Measurements from ENCODE around the gene MAPK4.

MAPK4 gene

DNA sequence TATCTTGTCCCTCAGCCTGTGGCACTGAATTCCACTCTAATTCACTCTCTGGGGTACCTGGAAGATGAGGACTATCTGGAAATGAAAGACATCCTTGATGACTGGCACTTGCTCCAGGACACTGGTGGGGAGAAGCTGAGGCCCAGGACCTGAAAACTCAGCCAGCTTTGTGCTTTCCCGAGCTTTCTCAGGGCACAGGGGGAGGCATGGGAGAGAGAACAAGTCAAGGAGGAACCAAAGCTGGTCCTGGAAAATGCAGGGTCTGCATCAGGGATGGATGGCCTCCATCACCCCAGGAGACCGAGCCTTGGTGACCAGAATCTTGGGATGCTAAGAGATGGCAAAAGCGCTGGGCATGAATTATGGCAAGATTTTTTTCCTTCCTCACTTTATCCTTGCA is 65.1 kb downstream of the MAPK4 start:
- no peak for DNase-seq (ENCODE audit: low spot score)

DNA sequence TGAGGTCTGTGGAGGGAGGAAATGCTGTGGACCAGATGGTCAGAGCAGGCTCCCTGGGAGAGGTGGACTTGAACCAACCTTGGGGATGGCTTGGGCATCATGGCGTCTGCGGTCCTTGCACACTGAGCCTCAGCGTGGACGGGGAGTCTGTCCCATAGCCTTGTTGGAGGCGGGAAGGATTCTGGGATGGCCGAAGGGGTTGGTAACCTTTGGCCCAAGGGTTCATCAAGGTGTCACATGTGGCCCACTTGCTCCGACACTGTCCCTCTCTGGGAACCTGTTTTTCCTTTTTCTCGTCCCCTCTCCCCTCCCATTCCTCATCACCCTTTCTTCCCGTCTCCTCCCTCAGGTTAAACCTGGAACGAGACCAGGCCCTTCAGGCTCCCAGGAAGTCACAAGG is 66.4 kb downstream of the MAPK4 start:
- no peak for DNase-seq (ENCODE audit: low spot score)

DNA sequence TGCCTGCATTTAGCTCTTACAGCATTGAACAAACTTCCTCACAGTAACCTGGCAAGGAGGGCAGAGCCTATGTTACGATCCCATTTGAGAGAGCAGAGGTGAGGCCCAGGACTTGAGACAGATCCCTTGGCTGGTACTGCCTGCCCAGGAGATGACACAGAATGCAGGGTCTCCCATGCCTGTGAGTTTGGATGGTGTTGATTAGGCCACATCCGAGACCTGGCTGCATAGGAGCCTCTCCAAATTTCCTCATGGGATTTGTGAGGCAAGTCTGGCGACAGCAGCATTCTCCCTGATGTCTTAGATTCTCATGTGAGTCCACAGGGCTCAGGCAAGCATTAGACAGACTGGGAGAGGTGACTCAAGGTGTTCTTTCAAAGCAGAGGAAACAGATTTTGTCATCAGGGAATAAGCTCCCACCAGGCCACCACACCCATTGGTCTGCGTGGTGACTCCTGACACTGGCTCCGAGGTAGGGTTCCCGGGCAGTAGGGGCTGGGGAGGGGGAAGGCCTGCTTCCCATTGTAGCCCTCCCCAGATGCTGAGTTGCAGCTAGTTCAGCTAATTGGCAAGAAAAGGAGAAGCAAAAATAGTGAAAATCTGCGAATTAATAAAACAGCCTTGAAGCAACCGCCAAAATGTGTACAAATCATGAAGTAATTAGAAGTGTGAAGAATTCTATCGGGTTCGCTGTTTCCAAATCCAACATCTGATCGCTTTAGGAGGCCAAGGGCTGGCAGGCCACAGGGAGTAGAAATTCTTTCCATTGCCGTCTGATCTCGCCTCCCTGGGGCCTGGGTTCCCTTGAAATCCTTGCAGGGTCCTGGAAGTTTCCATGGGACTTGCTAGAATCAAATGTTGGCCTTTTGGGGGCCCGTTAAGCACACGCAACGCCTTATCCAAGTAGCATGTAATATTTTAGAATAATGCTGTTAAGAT is 68.0 kb downstream of the MAPK4 start:
- no peak for DNase-seq (ENCODE audit: low spot score)

DNA sequence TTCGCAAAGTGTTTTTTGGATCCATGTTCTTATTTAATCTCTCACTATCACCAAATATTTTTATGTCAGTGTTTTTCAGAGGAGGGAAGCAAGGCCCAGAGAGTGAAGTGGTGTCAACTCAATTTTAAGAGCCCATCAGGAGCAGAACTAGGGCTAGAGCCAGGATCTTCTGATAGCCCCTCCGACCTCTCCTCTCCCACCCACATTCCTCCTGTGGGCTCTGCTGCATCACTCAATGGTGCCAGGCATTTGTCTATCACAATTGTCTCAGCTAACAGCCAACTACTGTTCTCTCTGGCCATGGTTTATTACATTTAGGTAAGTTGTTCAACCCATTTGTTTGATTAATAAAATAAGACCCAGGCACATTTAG is 68.6 kb downstream of the MAPK4 start:
- no peak for DNase-seq (ENCODE audit: low spot score)

DNA sequence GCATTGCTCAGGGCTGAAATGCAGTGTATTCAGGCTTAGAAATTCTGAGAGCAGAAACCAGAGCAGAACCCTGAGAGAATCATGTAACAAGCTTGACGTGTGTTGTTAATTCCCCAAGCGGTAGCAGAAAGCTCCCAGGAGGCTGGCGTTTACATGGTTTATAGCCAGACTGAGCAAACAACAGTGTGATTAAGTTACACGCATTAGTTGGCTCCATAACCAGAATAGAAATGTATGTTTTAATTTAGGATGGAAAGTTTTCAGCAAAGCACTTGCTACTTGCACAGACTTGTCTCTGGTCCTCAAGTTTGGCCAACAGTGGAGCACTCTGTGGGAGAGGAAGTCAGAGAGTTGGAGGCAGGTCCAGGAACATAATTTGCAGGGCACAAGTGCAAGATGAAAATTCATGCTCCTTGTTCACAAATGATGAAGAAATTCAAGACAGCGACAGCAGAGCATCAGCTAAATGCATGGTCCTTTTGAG is 69.3 kb downstream of the MAPK4 start:
- DNase-seq (ENCODE audit: low spot score) = no peak

DNA sequence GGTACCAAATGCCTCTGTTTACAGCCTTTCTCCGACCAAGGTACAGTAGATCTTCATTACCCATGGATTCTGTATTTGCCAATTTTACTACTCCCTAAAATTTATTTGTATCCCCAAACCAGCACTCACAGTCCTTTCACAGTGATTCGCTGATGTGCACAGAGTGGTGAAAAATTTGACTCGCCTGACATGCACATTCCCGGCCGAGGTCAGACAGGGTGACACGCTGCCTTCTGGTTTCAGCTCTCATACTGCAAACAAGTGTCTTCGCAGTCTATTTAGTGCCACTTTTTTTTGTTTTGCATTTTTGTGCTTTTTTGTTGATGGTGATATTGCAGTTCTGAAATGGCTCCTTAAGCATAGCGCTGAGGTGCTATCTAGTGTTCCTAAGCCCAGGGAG is 71.0 kb downstream of the MAPK4 start:
- no peak for DNase-seq (ENCODE audit: low spot score)

DNA sequence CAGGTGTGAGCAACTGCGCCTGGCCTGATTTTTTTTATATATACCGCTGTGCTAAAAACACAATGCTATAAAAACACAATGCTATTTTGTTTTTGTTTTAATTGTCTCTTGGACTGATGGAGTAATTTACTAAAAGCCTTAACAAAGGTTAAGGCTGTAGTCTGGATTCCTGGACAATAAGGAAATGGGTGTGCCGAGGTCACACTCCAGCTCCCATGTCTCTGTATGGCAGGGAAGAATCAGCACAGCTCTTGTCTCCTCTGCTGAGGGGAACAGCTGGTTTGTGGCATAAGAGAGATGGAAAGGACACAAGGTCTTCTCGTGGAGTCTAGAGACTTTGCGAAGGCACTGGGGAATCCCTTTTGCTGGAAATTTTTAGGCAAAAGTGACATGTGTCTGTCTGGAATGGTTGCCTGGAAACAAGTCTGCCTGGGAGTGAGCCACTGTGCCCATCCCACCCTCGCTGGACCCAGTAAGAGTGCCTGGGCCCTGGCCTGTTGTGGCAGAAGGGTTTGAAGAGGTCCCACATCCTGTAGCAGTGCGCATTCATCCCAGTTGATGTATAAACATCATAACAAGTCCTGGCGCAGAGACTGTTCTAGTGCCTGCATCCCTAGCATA is 73.1 kb downstream of the MAPK4 start:
- no peak for DNase-seq (ENCODE audit: low spot score)

DNA sequence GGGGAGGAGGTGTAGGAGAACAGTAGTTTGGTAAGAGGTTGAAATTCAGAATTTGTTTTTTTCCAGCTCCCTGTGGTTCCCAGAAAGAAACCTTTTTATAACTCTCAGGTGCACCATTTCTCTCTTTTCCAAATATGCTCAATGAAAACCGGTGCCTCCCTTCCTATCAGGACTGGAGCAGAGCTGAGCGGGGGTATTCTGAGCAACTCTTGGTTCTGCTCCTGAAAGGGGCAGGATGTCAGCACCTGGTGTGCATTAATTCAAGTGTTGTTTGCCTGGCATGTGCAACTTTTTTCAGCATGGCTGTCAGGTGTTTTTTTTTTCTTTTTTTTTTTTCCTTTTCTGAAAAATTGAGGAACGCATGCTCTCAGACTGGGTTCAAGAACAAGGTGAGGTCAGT is 74.1 kb downstream of the MAPK4 start:
- DNase-seq (ENCODE audit: low spot score) = no peak

DNA sequence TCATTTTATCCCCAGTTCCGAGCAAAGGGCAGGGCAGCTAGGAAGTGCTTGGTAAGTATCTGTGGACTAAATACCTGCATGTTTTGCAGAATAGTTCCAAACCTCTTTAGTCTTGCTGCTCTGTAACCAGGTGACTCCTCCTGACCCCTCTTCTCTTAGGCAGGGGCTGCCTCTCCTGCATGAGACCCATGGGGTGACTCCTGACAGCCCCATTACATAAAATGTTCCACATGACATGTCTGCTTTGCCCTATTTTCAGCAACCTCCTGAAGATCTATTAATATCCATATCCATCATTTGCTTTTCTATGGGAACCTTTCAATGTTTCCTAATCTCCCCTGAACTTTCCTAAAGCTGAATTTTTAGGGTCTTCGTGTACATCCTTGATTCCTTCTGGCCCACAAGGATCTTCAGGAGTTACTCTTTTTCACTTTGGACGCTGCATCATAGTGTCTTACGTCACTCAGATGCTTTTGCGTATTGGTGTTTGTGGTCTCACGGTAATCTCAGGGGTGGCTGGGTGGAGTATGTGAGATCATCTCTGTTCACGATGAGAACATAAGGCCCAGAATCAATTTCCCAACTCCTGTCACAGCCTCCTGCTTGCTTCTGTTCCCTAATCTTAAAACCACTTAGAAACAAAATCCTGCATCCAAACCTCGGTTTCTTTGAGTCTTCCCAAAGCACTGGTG is 76.6 kb downstream of the MAPK4 start:
- DNase-seq (ENCODE audit: low spot score) = no peak

DNA sequence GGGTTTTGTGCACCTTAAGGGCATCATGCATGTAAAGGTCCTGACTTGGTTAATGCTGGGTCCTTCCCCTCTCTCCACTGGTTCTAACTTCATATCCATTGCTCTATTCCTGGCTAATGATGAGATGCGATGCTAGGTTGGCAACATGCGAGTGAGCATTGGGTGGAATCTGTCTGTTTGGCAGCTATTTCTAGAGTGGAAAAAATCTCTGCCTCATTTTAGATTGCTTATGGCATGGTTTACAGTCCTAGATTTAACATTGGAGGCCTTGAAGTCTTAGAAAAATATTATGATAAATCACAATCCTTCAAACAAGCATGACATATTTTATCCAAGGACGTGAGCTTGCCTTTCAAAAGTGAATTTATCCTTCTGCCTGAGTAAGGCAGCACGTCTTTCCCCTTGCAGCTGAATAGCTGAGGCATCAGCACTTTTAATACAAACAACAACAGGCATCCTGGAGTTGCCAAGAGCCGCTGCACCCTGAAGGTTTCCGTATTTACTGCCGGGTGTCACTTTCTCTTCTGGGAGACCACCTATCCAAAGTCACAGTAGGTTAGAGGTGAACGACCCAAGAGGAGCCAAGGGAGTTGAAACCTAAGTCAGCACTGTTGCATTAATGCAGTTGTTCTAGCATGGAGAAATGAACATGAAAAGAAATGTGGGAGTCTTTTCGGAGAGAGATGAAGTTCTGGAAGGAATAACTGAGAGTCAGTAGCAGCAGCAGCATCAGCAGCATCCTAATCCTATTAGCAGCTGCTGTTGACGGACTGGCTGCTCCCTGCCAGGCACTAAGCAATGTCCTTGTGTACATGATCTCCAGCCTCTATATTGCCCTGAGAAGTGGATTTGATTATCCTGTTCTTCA is 78.4 kb downstream of the MAPK4 start:
- no peak for DNase-seq (ENCODE audit: low spot score)

DNA sequence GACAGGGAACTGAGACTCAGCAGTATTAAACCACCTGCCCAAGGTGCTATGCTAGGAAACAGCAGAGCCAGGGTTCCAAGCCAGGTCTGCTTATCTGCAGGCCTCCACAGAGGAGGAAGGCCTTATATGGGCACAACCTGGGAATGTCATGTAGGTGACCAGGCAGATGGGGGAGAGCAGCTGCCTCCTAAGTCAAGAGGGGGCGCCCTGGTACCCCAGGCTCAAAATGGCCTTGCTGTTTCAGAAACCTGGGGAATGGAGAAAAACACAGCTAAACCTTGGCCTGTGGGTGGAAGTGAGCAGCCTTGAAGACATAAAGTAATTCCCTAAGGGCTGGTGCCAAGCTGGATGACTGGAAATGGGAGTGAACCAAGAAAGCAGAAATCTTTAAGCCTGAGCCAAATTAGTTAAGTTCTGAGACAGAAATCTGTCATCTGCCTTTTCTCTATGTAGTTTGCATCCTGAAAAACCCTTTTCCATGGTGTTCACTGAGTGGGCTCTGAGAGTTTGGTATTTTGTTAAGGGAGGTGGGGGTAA is 79.1 kb downstream of the MAPK4 start:
- DNase-seq (ENCODE audit: low spot score) = no peak

DNA sequence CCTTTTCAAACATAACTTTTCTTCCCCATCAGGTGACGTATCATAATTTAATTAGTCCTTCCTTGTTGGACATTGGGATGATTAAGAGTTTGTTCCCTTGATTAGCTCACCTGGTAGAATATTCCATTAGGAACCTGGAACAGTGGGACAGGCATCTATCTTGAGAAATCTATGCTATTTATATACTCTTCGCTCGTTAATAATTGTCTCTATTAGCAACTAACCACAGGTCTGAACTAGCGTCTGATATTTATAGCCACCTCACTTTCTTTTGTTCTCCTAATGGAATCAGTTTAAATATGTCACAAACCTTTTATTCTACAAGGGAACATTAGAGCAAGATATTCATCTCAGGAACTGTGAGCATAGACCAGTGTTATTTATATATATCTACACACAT is 79.8 kb downstream of the MAPK4 start:
- DNase-seq (ENCODE audit: low spot score) = no peak

DNA sequence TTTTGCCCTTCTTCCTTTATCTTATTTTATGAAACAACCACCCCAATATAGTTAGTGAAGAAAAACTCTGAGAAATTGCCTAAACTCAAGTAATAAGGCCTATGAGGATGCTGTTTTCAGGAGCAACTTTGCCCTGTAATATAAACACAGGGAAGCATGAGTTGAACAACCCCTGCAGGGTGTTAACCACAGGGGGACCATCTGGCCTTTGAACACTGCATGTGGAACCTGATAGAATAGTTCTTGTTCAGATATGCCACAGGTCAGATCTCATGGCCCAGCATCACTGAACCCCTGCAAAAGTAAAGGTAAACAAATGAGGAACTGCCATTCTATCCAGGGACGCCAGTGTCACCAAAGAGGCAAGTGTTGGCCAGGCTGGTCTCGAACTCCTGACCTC is 82.6 kb downstream of the MAPK4 start:
- DNase-seq (ENCODE audit: low spot score) = no peak

DNA sequence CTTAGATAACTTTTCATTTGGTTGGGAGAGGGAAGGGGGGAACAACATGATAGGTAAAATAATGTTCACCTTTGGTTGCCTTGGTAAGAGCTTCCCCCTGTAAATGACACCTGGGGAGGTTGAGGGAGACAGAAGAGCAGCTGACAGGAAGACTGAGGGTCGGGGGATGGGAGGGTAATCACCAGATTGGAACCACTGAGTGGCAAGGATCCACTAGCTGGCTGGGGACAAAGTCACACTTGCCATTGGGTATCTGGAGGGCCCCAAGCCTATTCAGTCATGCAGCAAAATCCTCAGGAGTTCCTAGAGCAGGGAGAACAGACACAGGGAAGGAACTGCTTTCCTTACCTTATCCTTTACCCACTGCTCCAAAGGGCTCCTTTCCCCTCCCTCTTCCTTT is 84.3 kb downstream of the MAPK4 start:
- DNase-seq (ENCODE audit: low spot score) = no peak

DNA sequence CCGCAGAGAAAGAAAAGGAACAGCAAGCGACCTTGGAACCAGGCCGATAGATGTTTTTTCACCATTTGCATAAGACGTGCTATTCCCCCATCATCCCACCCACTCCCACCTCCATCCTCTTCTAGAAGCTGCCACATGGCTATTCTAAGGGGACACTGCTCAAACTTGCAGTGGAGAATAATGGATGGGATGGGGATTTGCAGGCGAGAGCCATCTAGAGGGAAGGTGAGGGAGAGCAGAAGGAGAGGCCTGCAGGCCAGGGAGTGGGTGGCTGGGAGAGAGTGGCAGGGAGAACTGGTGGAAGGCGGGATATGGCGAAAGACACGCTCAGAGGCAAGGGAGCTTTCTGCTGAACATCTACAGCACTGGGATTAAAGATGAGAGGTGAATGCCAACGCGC is 84.9 kb downstream of the MAPK4 start:
- DNase-seq (ENCODE audit: low spot score) = peak; percentile 19

DNA sequence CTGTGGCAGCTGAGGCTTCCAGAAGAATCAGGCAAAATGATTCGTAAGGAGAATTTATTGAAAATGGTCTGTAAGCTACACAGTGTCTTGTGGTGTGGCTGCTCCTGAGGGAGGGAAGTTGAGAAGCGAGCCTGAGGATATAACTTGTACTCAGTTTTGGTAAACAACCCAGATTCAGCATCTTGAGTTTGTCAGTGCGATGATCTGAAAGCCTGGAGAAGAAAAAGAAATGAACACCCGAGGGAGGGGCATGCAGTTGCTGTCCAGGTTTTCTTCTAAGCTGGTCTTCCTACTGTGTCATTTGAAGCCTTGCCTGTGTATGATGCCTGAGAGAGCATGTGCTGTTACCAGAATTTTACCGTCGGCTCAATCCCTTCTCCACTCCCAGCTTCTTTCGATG is 87.3 kb downstream of the MAPK4 start:
- no peak for DNase-seq (ENCODE audit: low spot score)

DNA sequence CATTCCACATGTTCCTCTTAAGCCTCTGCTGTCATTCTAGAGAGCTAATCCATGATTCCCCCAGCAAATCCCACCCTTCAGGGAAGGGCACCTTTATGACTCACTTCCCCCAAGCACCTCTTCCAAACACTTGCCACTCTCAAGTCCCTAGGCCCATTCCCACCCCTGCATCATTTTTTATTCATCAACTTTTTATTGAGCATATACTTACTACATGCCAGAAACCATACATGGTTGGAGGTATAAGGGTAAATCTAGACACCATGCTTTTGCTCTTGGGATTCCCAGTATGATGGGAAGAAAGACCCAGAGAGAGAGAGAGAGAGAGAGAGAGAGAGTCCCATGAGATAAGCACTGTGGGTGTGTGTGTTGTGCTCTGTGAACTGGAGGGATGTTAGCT is 87.9 kb downstream of the MAPK4 start:
- no peak for DNase-seq (ENCODE audit: low spot score)

DNA sequence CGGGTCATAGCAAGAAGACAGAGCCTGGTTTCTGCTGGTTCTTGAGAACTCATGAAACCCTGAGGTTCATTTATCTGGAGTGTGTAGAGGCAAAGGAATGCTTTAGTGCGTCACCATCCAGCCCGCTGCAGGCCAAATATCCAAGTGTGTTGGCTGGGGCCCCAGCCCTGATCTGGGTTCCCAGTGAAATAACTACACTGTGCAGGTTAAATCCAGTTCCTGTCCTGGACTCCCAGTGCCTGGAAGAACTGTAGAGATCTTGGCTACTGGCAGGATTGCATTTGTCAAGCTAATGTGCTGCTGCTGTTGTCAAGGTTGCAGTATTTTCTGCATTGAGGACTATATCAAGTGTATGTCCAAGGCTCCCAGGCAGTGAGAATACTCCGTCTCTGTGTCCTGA is 89.9 kb downstream of the MAPK4 start:
- no peak for DNase-seq (ENCODE audit: low spot score)

DNA sequence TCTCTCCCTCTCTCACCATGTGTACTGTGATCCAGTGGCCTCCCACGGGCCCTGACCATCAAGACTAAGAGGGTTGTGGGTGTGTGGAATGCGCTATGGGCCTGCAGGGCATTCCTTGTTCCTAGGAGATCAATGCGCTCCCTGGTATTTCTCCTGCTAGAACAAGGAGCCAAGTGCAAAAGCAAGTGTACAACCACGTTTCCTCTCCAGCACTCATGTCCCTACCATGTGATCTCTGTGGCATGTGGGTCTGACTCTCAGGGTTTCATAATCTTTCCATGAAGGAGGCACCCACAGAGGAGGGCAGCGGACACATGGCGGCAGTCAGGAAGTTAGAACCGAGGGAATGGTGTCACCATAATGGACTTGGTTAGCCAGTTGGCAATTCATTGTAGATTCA is 91.4 kb downstream of the MAPK4 start:
- DNase-seq (ENCODE audit: low spot score) = no peak

DNA sequence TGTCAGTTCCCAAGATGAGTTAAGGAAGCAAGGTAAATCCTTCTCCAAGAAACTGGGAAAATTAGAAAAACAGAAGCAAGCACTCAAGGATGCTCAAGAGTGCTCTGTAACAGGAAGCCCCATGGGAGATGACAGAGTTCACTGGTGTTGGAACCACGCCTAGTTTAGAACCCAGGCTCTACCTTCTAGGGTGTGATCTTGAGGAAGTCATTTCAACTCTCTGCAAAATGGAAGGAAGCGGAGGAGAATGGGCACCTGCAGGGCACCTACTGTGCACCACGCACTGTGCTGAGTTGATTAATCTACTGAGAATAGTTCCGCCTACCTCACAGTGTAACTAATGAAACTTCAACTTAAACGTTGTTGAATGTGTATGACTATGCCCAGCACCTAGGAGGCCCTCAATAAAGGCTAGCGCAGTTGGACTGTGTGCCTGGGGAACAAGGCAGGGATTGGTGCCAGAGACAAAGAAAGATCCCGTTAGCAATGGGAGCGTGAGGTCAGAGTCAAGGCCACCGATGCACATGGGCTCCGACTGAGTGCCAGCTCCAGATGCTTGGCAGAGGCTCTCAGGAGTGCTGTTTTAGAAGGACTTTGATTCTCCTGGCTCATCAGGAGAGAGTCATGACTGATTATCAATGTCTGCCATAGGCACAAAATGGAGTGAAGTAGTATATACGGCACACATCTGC is 93.7 kb downstream of the MAPK4 start:
- no peak for DNase-seq (ENCODE audit: low spot score)

DNA sequence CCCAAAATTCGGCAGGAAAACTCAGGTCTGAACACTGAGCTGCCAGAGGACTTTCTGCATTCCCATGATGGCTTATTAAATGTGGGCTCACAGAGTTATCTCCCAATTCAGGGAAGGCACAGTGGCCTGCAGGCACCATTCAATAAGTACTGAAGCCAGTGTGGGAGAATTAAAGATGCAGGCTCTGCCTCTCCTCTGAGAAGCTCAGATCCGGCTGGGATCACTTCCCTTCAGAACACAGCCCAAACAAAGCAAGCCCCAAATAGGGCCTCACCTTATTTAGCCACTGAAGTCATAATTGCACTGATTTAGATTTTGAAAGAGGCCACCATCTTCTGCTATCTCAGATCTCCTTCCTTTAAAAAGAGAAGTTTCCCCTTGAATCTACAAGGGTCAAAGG is 94.3 kb downstream of the MAPK4 start:
- DNase-seq (ENCODE audit: low spot score) = no peak
